Measurements from ENCODE around the gene FBRSL1. TPM values are rescaled to one million over a fixed set of nuclear protein-coding genes. Genes with fewer than 3 reads are reported as not detected.

FBRSL1 gene
- polyA plus RNA-seq, 1 of the 3 experiments (the other 2 are of a cell fraction), result 5.5 TPM

- Histone ChIP-seq H3K36me3 (replicated peaks in 1 of 2; ENCODE audit: control insufficient read depth in 1 of 2, insufficient read depth in 2 of 2, low read length in 1 of 2) (no peaks in the 10 kb centered on the region), H3K9ac (no peak overlapping the region), H3F3A (replicated peaks; ENCODE audit: insufficient read depth) (no peaks in the 10 kb centered on the region), H3K9me2 (no peaks in the 10 kb centered on the region), H3K27ac (ENCODE audit: low read depth in 2 of 2, low read length in 1 of 2) (no peak overlapping the region; a peak in 1 of 4 replicates), H4K20me1 (ENCODE audit: insufficient read depth) (peaks cover 92% of the 10 kb centered on the region), H3K4me2 (no peak overlapping the region), H3K9me3 (no peaks in the 10 kb centered on the region), H3K79me2 (ENCODE audit: insufficient read depth) (peaks cover 64% of the 10 kb centered on the region), H2AFZ (ENCODE audit: low read depth) (no peak overlapping the region), H3K4me3 (ENCODE audit: low read depth in 2 of 2, low read length in 1 of 2) (no peak overlapping the region), H3K27me3 (ENCODE audit: insufficient read depth) (no peaks in the 10 kb centered on the region), H3K4me1 (ENCODE audit: control insufficient read depth in 1 of 2, insufficient read depth in 2 of 2, low read depth in 1 of 2, low read length in 1 of 2) (peaks cover 8 to 45% of the 10 kb centered on the region in 2 experiments; a peak in 2 of 4 replicates)
- no peak for DNase-seq
- CTCF ChIA-PET, result no interaction called here
- no peak for TF ChIP-seq RCOR1 (IDR thresholded peaks at IDR 0.05; ENCODE audit: low read length)
- TF ChIP-seq RAD21 (IDR thresholded peaks at IDR 0.05; ENCODE audit: low read length), result no peak
- no peak for TF ChIP-seq REST (IDR thresholded peaks at IDR 0.05; ENCODE audit: low read depth, low read length)
- TF ChIP-seq POLR2AphosphoS5 (IDR thresholded peaks at IDR 0.05; ENCODE audit: low read depth, low read length), result no peak
- no peak for TF ChIP-seq EP300 (IDR thresholded peaks at IDR 0.05; ENCODE audit: borderline replicate concordance in 1 of 2, low read depth in 1 of 2, low read length in 1 of 2)
- no peak for TF ChIP-seq CTCF (IDR thresholded peaks at IDR 0.05)
- no peak for TF ChIP-seq FOSL2 (IDR thresholded peaks at IDR 0.05; ENCODE audit: borderline replicate concordance, low read depth)
- no peak for TF ChIP-seq IRF3 (IDR thresholded peaks at IDR 0.05; ENCODE audit: low read depth, low read length)
- TF ChIP-seq RXRA (IDR thresholded peaks at IDR 0.05; ENCODE audit: borderline replicate concordance, low read depth), result no peak
- no peak for TF ChIP-seq PBX3 (IDR thresholded peaks at IDR 0.05)
- no peak for TF ChIP-seq FOXJ3 (CRISPR knock-in tag; IDR thresholded peaks at IDR 0.05)
- no peak for TF ChIP-seq ELF1 (IDR thresholded peaks at IDR 0.05)
- no peak for TF ChIP-seq JUND (IDR thresholded peaks at IDR 0.05)
- TF ChIP-seq MAX (IDR thresholded peaks at IDR 0.05; ENCODE audit: low read depth), result no peak
- TF ChIP-seq FOXM1 (IDR thresholded peaks at IDR 0.05; ENCODE audit: low read depth), result no peak
- no peak for TF ChIP-seq GATA2 (CRISPR knock-in tag; IDR thresholded peaks at IDR 0.05)
- 87% methylated on average over 4 of the region's 5 CpGs for WGBS (ENCODE audit: low lambda C conversion rate)
- POLR2A ChIA-PET, result interaction anchor here (1.0 kb wide), 1 partner anchor 8 kb away, joined by 3 read pairs; no protein-coding TSS in a partner anchor
Observed at GRCh38 chr12:132503618-132504204, 13.8 kb downstream of the FBRSL1 start.

All from SK-N-SH (cell line).